NCI-H187 treated with DMSO at 0.1 percent for 48 hours (cell line): ENCODE measurements around the gene PASK.

Experiments used
- DNase-seq: peaks from one replicate; lab custom pipeline; 2025; lab: John Stamatoyannopoulos, UW

PASK gene

GRCh38 chr2:241081190-241081642 is 68.1 kb downstream of the PASK start:
- no peak for DNase-seq

DNA sequence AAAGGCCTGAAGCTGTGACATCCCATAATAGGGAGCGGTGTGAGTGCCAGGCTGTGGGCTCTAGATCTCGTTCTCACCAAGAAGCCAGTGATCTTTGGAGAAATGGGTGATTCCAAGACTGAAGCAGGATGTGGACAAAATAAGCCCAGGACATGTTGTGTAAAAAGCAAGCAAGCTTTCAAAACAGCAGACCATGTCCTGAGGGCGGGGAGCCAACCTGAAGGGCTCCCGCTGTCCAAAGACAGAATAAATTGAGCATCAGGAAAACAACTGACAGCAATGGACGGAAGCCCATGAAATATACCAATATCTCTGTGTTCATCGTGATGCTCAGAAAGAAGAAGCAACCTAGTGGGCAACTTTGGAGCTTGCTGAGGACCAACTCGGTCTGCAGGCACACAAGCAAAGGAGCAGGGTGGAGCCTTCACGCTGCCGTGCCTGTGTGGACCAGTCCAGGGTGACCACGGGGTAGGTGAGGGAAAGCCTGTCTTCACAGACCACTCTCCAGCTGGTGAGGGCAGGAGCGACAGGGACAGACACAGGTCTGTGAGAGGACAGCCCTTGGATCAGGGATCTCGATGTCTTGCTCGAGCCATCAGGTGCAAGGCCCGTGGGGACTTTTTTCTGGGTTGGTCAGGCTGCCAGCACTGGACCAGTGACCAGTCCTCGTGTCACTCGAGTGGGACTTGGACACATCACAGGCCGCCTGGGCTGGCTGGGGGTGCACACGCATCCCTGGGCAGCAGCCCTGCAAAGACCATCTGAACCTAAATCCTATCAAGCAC is 68.7 kb downstream of the PASK start:
- DNase-seq = no peak

- DNase-seq = no peak
Observed at GRCh38 chr2:241074901-241075540, 74.3 kb downstream of the PASK start.

DNA sequence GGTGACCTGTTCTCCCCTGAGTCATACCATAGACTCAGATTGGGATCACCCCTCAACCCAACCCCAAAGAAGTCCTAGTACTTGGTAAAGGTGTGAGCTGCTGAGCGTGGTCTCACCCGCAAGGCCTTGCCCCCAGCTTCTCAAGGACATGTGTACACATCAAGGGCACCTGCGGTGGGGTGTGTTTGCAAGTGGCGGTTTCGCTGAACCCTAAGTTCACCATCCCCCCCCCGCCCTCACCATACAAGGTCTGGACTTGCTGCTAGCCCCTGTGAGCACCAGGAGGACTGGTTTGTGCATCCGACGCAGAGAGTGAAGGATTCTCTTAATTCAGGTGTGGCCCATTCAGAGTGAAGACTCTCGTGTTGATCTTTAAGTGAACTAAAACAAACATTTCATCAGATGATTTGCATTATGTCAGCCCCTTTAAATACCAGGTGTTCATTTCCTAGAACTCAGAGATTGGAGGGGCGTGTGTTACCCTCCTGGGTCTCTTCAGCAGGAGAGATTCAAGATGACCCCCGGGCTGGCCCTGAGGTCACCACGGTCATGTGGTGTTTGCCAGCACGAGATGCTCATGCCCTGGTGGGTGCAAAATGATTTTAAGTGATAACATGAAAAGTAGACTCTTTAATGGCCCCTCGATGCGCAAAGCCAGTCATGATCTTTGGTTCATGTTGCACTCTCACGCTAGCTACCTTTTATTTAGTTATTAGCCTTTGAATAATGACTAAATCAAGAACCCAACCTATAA is 75.0 kb downstream of the PASK start:
- DNase-seq = no peak

GRCh38 chr2:241073166-241074064 is 75.9 kb downstream of the PASK start:
- DNase-seq = no peak

- DNase-seq = no peak
Observed at GRCh38 chr2:241072553-241073165, 76.6 kb downstream of the PASK start.

DNA sequence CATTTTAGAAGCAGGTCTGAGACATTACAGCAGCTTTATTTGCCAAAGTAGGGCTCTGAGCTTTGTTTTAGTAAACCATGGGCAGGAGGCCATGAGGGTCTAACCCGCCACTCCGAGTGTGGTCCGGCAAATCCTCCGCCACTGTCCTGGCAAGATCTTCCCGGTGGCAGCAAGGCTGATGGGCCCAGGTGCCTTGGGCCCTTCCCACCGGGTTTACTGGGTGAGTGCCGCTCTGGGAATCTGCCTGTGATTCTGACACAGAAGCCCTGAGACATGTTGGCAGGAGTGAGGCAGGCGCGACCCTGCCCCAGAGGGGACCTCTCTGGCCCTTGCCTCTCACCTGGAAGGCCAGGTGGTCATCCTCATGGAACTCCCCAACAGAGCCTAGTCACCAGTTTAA is 77.1 kb downstream of the PASK start:
- no peak for DNase-seq

GRCh38 chr2:241071677-241072111 is 77.6 kb downstream of the PASK start:
- no peak for DNase-seq

DNA sequence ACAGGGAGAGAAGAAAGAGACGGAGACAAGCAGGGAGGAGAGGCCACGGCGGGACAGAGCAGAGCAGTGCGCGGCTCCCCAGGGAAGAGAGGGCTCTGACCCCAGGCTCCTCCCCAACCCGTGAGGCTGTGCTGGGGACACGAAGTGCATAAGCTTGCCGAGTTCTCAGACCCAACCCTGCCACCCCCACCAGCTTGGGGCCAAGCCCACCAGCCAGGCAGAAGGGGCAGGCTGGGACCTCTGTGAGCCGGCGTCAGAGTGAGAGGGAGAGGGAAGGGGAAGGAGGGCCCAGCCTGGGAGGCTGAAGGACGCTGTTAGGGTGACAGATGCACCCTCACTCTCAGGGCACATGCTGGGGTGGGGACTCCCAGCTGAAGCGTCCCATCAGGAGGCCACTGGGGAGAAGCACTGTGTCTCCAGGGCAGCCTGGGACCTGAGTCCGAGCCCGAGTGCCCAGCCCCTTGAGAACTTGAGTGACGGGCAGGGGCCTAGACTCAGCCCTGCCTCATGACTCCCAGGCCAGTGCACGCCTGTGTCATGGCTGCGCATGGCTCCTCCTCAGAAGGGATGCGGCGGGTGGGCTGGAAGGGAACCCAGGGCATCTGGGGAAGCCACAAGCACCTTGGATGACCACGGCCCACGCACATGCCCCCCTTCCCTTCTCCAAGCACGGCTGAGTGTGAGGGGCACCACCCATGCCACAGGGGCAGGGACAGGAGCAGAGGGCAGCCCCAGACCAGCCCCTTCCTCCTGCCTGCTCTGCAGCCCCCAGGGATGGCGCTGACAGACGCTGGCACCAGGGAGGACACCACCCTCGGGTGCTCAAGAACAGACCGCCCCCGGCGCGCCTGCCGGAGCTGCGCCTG is 78.2 kb downstream of the PASK start:
- DNase-seq = no peak

- no peak for DNase-seq
Observed at GRCh38 chr2:241070361-241070760, 78.9 kb downstream of the PASK start.

GRCh38 chr2:241069821-241070281 is 79.4 kb downstream of the PASK start:
- DNase-seq = no peak

- DNase-seq = no peak
Observed at GRCh38 chr2:241068942-241069810, 80.1 kb downstream of the PASK start.

- no peak for DNase-seq
Observed at GRCh38 chr2:241068136-241068941, 80.9 kb downstream of the PASK start.

DNA sequence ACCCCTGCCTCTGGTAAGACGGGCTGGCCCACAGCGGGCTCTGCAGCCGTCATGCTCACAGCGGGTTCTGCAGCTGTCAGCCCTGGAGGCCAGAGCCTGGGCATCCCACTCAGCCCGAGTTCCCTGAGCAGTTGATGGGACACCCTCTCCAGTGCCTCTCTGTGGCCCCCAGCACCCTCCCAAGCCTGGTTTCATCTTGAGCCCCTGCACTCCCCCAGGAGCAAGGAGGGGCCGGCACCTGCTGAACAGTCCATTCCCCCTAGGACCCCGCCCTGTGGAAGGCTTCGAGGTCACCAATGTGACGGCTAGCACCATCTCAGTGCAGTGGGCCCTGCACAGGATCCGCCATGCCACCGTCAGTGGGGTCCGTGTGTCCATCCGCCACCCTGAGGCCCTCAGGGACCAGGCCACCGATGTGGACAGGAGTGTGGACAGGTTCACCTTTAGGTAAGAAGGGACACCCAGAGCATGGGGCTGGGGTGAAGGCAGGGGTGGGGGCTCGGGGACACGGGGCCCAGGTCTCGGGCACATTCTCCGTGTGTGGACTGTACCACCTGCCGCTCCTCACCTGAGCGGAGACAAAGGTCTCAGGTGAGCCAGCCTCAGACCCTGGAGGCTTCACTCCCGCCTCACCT is 81.7 kb downstream of the PASK start:
- no peak for DNase-seq

GRCh38 chr2:241066893-241067341 is 82.4 kb downstream of the PASK start:
- DNase-seq = no peak

DNA sequence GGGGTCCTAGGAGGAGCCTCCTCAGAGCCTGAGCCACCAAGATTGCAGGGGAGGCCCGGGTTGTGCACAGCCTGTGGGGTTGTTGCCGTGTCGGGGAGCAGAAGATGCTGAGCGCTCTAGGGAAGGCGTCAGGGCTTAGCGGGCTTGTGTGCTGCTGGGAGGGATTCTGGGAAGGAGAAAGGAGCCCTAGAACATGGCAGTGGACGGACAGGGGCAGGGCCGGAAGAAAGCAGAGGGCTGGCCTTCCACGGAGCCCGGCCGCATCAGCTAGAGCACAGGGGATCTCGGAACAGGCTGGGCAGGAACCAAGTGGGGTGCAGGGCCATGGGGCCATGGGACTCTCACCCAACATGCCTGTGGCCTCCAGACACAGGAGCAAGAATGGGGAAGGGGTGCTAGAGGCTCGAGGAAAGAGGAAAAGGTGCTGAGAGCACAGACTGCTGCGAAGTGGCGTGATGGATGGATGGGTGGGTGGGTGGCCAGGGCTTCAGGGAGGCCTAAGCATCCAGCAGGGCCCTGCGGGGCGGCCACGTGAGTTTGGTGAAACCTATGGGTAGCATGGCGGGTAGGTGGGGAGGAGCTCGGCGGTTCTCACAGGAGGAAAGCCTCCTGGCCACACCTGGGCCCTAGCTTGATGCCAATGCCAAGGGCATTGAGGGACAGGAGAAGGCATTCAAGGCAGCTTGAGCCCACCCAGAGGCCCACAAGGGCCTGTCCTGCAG is 82.9 kb downstream of the PASK start:
- no peak for DNase-seq

DNA sequence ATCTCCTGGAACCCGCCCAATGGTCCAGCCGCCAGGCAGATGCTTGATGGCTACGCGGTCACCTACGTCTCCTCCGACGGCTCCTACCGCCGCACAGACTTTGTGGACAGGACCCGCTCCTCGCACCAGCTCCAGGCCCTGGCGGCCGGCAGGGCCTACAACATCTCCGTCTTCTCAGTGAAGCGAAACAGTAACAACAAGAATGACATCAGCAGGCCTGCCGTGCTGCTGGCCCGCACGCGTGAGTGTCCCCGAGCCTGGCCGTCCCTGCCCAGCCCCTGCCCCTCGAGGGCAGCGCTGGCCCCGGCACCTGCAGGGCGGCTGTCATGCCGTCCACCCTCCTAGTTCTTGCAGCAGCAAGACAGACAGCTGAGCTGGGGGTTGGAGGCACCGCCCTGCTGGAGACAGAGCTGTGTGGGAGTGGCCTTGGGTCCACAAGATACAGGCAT is 83.9 kb downstream of the PASK start:
- DNase-seq = no peak
